HepG2 (cell line): ENCODE results near the gene RFX2. TPM values are rescaled to one million over a fixed set of nuclear protein-coding genes. Genes with fewer than 3 reads are reported as not detected.
A peak's percentile ranks its signal among the peaks of the same experiment; 100 is the strongest.

Source experiments
- FOSL1 ChIP-seq: sonication (generic); formaldehyde crosslinking; IDR thresholded peaks from 2 replicates; pipeline ENCODE4 v1.9.0; 2021; ENCODE audit warnings: missing genetic modification reagents, borderline replicate concordance
- GLMP ChIP-seq: sonication (generic); formaldehyde crosslinking; IDR thresholded peaks from 2 replicates; pipeline ENCODE4 v1.9.0; 2021; ENCODE audit warnings: missing genetic modification reagents, mild to moderate bottlenecking, borderline replicate concordance
- HNF4A ChIP-seq: sonication (generic); formaldehyde crosslinking; IDR thresholded peaks from 2 replicates; pipeline ENCODE4 v1.4.0; 2020; ENCODE audit warnings: missing genetic modification reagents
- MEIS2 ChIP-seq: sonication (generic); formaldehyde crosslinking; IDR thresholded peaks from 2 replicates; pipeline ENCODE4 v1.9.0; 2021; ENCODE audit warnings: mild to moderate bottlenecking, missing genetic modification reagents
- PATZ1 ChIP-seq: sonication (generic); formaldehyde crosslinking; IDR thresholded peaks from 2 replicates; pipeline ENCODE4 v1.4.0; 2020; ENCODE audit warnings: missing genetic modification reagents
- SRY ChIP-seq: sonication (generic); formaldehyde crosslinking; IDR thresholded peaks from 2 replicates; pipeline ENCODE4 v1.8.0; 2022; ENCODE audit warnings: mild to moderate bottlenecking, missing genetic modification reagents
- YY1 ChIP-seq: IDR thresholded peaks from 2 replicates; pipeline ENCODE4 v1.6.1; 2011; ENCODE audit warnings: low read length, low read depth, moderate library complexity, mild to moderate bottlenecking; ENCODE audit not compliant: insufficient read depth, insufficient replicate concordance
- ZBED4 ChIP-seq: sonication (generic); formaldehyde crosslinking; IDR thresholded peaks from 2 replicates; pipeline ENCODE4 v1.4.0; 2020; ENCODE audit warnings: missing genetic modification reagents, borderline replicate concordance
- ZBTB14 ChIP-seq: sonication (generic); formaldehyde crosslinking; IDR thresholded peaks from 2 replicates; pipeline ENCODE4 v1.4.0; 2020; ENCODE audit warnings: missing genetic modification reagents
- ZNF407 ChIP-seq: sonication (generic); formaldehyde crosslinking; IDR thresholded peaks from one replicate; pipeline ENCODE4 v1.5.1; 2020; ENCODE audit warnings: mild to moderate bottlenecking, missing genetic modification reagents; ENCODE audit errors: not compliant biosample characterization
- ZNF543 ChIP-seq: sonication (generic); formaldehyde crosslinking; IDR thresholded peaks from 2 replicates; pipeline ENCODE4 v1.4.0; 2020; ENCODE audit warnings: mild to moderate bottlenecking, missing genetic modification reagents
- ZNF546 ChIP-seq: sonication (generic); formaldehyde crosslinking; conservative IDR thresholded peaks from 2 replicates; pipeline ENCODE4 v1.8.1; 2023; ENCODE audit warnings: mild to moderate bottlenecking, missing genetic modification reagents
- polyA plus RNA-seq, 8 experiments: library from polyadenylated mRNA; depleted of rRNA in 3 of 8; stranded (reverse) in 7 of 8; unstranded in 1 of 8; fragments of >200 nt; fragmentation: Illumina TruSeq in 4 of 8; extraction: Trizol in 4 of 8; gene quantifications; 2 replicates each; pipeline versions ENCODE4 v1.2.1 to v1.2.3, GENCODE V29; 2011 to 2016; ENCODE audit warnings: low read depth in 4 of 8, missing spikeins in 1 of 8, mixed read lengths in 1 of 8; ENCODE audit not compliant: insufficient read depth in 1 of 8
- total RNA-seq, 5 experiments: library from RNA; depleted of rRNA; stranded (reverse); fragments of >200 nt; fragmentation: Illumina TruSeq; extraction: Trizol; gene quantifications; 2 replicates each; pipeline ENCODE4 v1.2.3, GENCODE V29; 2016; ENCODE audit warnings: low read depth in 1 of 5

Gene RFX2
- total and polyA plus RNA-seq, 2 of the 13 experiments (the other 11 are each of a cell fraction or from before 2014, with no cell fraction given): 2.8 to 3.3 TPM

- TF ChIP-seq ZNF407 (CRISPR knock-in tag) (no peak), FOSL1 (CRISPR knock-in tag) (no peak), YY1 (peak; percentile 18), ZBED4 (CRISPR knock-in tag) (0 out of 2 replicates have a peak, but pooled peaks have one; percentile 13), ZBTB14 (CRISPR knock-in tag) (no peak), GLMP (CRISPR knock-in tag) (no peak), PATZ1 (no peak), MEIS2 (peak; percentile 76; the same call in 1 of the 2 replicates), SRY (CRISPR knock-in tag) (no peak), ZNF543 (CRISPR knock-in tag) (no peak), ZNF546 (no peak), HNF4A (CRISPR knock-in tag) (no peak)
Measured at GRCh38 chr19:5983367-5983955, 126.8 kb downstream of the RFX2 start (continued).
